Stimulated activated CD4-positive, alpha-beta T cell treated with anti-CD3 and anti-CD28 coated beads, Interleukin-1b, Interleukin-23, amount 100 ng/mL, for 24 hours (primary cell): ENCODE measurements around the gene ZNF71.
A peak's percentile ranks its signal among the peaks of the same experiment; 100 is the strongest.

Experiments
- DNase-seq, 4 experiments: peaks; one replicate each; pipeline ENCODE4 v3.0.0-alpha.2; 2020; ENCODE audit warnings: low read depth in 4 of 4, low spot score in 1 of 4

The ZNF71 gene

GRCh38 chr19:56594783-56595547, at the start of gene ZNF71:
Gene ZNF71 (plus strand): TSS chr19:56595302. CDS start chr19:56601559, 6,257 bp downstream.
- peak; percentile 69 to 84 (median 80) for DNase-seq

DNA sequence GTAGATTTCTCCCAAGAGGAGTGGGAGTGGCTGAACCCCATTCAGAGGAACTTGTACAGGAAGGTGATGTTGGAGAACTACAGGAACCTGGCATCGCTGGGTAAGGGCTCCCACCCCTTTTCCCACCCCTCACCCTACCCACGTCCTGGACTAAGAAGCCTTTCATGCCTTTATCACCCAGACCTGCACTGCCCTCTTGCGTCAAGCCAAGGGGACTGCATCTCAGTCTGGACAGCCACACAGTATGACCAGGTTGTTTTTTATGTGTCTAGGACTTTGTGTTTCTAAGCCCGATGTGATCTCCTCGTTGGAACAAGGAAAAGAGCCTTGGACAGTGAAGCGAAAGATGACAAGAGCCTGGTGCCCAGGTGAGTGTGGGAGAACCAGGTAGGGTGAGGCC, 47.6 kb upstream of the ZNF71 start:
- no peak for DNase-seq

- DNase-seq: no peak
Measured at GRCh38 chr19:56554272-56554869, 40.7 kb upstream of the ZNF71 start.

DNA sequence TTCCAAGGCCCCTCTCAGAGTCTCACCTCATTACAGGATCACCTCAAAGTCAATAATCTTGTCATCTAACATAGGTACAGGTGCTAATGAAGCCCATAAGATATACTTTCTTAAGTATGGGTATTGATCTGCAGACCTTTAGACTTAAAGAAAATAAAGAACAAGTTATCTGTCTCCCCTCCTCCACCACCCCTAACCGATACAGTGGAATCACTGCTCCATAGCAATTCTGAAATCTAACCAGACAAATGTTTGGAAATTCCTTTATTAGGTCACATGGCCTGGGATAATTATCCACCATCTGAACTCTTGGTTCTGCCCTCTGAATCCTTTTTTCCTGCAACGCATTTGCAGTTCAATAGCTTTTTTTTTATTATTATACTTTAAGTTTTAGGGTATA, 32.3 kb upstream of the ZNF71 start:
- DNase-seq: no peak

- DNase-seq: peak; percentile 4 to 18 (median 4)
Measured at GRCh38 chr19:56566904-56567273, 28.2 kb upstream of the ZNF71 start.

DNA sequence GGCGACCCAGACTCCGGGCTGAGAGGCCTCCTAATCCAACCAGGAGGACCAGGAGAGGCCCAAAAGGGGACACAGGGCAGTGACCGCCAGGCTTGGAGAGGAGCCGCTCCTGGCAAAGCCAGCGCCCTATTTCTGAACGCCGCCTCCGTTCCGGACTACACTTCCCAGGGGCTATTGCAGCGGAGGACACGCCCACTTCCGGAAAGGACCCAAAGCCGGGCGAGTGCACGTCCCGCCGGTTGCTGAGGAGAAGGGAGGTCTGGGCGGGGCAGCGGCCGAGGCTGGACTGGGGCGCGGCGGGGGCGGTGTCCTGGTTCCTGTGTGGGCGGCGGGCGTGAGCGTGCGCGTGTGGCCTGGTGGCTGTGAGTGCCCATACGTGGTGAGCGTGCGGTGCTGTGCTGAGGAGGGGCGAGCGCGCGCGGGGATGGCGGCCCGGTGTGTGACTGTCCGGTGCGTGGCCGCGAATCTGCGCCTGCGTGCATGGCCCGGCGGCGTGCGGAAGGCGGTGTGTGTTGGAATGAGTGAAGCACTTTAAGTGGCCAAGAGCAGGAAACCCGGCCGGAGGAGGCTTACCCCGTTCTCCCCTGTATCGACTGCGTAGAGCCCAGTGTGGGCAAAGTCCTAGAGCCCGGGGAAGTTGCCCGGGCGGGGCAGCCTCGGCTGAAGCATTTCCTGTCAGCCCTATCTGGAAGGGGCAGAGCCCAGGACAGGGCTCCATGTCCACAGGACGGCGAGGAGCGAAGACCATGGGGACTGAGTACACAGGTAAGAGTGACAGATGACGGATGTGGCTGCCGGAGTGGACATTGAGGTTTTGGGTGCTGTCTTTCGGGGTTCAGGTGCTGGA, 27.6 kb upstream of the ZNF71 start, which contains the start of gene ZNF470:
Gene ZNF470 (plus strand): TSS at position 195 of the 847 bp plus-strand sequence. CDS start 2,844 bp downstream, outside the sequence.
- DNase-seq: peak; percentile 65 to 86 (median 82)

DNA sequence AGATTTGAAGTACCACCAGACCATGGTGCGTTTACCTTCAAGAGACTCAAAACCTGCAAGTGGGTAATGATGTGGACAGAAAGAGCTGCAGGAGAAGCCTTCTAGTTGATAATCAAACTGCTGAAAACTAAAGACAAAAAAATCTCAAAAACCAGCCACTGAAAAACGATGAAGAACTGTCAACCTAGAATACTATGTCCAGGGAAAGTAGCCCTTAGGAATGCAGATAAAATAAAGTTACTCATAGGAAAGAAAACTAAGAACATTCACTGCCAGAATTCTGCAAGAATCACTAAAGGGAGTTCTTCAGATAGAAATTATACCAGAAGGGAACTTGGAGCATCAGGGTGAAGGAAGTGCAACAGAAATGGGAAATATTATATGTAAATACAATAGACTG, 22.5 kb upstream of the ZNF71 start:
- DNase-seq: no peak

DNA sequence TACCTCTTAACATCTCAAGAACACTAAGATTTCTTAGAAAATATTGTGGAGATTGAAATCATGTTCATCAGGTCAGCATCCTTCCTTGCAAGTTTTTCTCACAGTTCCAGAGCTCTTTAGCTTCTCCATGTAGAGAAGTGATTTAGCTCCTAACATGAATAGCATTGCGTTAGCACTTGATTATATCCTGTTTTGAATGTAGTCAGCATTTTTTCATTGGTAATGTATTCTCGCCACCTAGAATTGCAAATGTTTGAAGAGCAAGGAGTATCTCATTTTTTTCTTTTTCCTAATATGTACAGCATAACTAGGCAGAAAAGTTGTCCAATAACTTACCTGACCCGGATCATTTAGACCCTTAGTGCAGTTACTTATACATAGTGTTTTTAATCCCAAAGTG, 21.2 kb upstream of the ZNF71 start:
- no peak for DNase-seq

- DNase-seq: no peak
Measured at GRCh38 chr19:56577719-56578602, 17.1 kb upstream of the ZNF71 start.

- no peak for DNase-seq
Measured at GRCh38 chr19:56594446-56594782, 688 bp upstream of the ZNF71 start.

DNA sequence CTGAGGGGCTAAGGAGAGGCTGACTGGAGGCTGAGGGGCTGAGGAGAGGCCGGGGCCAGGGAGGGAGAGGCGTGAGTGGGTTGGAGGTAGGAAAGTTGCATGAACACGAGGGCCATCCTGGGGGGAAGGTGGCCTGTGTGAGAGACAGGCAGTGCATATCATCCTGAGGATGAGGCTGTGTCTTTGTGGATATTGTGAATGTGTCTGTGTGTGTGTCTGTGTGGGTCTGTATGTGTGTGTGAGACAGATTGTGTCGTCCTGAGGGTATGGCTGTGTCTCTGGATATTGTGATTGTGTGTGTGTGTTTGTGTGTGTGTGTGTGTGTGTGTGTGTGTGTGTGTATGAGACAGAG, 422 bp downstream of the ZNF71 start:
- DNase-seq: peak in 1 of 4 experiments; percentile 3

DNA sequence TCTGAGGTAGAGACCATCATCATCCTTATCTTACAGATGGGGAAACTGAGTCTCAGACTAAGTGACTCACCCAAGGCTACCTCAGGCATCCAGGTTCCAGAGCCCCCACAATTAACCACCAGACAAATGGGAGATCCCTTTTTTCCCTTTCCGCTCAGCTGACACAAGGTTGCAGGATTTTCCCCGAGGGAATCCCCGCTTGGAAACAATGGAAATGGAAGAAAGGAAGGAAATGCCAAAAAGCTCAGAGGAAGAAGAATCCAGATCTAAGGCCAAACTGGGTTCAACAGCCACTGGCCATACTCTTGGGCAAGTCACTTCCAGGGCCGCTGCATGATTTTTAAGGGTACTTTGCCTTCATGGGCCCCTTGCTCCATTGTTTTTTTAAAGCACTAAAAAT, 1.6 kb downstream of the ZNF71 start:
- DNase-seq: no peak

DNA sequence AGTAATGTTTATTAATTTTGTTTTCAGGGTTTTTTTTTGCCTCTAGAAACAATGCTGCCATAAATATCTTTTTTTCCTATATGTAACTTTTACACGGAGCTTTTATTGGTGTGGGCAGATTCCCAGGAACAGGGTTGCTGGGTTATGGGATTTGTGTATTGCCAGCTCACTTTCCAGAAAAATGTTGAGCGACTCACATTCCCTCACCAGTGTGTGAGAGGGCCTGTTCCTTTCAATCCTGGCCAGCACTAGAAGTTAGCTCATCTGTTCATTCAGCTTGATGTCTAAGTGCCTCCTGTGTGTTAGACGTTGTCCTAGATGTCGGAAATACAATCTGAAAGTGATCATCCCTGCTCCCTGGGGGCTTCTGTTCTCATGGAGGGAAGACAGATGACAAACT, 2.6 kb downstream of the ZNF71 start:
- no peak for DNase-seq

GRCh38 chr19:56601375-56601774, 6.3 kb downstream of the ZNF71 start:
- no peak for DNase-seq

DNA sequence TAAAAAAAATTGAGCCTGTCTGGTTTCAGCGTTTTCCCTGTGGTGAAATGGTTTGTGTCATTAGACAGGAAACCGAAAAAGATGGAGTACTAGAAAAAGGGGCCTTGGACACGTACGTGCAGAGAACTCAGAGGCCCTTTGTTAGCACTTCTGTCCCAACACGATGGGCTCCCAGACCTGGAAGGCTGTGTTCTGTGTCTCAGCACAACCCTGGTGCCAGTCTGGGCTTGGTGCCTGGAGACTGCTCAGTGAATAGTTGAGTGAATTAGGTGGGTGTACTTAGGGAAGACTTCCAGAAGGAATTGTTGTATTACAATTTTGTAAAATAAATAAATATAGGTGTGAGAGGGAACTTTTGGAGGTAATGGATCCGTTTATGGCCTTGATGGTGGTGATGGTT, 8.7 kb downstream of the ZNF71 start:
- no peak for DNase-seq

DNA sequence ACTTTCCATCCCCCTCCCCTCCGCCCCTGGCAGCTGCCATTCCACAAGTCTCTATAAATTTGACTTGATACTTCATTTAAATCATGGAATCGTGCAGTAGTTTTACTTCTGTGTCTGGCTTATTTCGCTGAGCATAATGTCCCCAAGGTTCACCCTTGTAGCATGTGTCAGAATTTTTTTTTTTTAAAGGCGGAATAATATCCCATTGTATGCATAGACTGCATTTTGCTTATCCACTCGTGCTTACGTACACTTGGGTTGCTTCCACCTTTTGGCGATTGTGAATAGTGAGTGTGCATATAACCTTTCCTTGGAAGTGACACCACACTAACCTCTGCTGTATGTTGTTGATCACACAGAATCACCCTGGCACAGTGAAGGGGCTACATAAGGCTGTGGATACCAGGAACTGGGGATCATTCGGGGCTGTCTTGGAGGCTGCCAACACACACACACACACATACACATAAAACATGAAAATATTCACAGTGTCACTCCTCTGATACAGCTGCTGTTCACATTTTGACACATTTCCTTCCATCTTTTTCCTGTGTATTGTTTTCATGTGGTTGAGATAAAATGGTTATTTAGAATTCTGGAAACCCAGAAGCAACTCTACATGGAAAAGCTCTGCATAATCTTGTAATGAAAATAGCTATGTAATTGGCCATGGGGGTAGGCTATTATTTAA, 13.3 kb downstream of the ZNF71 start:
- DNase-seq: no peak

GRCh38 chr19:56611288-56611687, 16.2 kb downstream of the ZNF71 start:
- DNase-seq: no peak

GRCh38 chr19:56612737-56613136, 17.6 kb downstream of the ZNF71 start:
- DNase-seq: no peak

DNA sequence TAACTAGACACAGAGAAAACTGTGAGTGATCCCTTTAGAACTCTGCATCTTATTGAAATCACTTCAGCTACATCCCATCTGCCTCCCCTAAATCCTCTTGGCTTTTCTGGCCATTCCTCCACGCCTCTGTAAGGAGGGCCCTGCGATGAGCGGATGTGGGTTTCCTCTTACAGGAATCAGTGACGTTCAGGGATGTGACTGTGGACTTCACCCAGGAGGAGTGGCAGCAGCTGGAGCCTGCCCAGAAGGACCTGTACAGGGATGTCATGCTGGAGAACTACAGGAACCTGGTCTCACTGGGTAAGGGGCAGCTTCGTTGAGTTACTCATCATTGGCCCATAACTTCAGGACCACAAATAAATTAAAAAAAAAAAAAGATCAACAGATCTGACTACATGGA, 18.5 kb downstream of the ZNF71 start:
- DNase-seq: no peak

- no peak for DNase-seq
Measured at GRCh38 chr19:56617531-56617930, 22.4 kb downstream of the ZNF71 start.

DNA sequence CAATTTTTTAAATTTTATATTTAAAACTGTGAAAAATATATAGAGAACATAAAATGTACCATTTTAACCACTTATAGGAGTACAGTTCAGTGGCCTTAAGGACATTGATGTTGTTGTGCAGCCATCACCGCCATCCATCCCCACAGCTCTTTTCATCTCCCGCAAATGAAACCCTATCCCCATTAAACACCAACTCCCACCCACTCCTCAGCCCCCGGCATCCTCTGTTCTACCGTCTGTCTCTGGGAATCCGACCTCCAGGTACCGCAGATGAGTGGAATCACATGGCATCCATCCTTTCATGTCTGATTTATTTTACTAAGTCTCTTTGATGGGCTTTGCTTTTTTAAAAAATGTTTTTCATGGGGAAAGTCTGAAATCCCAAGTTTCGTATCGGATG, 24.0 kb downstream of the ZNF71 start:
- DNase-seq: no peak
